AG10803 (cell line): Measurements from ENCODE around the gene SMIM15.
A peak's percentile ranks its signal among the peaks of the same experiment; 100 is the strongest.

Experiments
- DNase-seq: peaks from one replicate; pipeline ENCODE4 v3.0.0; 2010; ENCODE audit warnings: low read depth
- H3K4me3 ChIP-seq: 2 replicates; pipeline ENCODE4 v1.5.1; 2011; ENCODE audit warnings: mild to moderate bottlenecking, low read length, control low read depth
- TF ChIP-seq, protein P1 (sequence below): conservative IDR thresholded peaks from 2 replicates; pipeline ENCODE4 v1.5.1; 2011; ENCODE audit warnings: mild to moderate bottlenecking, low read length, control low read depth, inconsistent platforms

Gene SMIM15

DNA sequence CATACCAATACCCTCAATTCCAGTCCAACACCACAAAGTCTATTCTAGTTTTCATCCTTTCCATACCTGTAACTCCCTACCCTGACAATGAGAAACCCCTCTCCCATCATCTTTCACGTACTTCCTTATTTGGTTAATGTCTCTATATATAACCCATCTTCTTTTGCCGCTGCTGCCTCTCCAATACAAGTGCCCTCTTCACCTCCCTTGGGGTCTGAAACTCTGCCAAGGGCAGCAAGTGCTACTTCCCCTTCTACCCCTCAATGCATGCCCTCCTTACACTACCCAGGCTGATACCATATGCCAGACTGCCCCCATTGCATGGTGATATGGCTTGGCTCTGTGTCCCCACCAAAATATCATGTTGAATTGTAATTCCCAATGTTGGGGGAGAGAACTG is 24.4 kb upstream of the SMIM15 start:
- DNase-seq = no peak
- TF ChIP-seq, protein P1, sequence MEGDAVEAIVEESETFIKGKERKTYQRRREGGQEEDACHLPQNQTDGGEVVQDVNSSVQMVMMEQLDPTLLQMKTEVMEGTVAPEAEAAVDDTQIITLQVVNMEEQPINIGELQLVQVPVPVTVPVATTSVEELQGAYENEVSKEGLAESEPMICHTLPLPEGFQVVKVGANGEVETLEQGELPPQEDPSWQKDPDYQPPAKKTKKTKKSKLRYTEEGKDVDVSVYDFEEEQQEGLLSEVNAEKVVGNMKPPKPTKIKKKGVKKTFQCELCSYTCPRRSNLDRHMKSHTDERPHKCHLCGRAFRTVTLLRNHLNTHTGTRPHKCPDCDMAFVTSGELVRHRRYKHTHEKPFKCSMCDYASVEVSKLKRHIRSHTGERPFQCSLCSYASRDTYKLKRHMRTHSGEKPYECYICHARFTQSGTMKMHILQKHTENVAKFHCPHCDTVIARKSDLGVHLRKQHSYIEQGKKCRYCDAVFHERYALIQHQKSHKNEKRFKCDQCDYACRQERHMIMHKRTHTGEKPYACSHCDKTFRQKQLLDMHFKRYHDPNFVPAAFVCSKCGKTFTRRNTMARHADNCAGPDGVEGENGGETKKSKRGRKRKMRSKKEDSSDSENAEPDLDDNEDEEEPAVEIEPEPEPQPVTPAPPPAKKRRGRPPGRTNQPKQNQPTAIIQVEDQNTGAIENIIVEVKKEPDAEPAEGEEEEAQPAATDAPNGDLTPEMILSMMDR = no peak
- H3K4me3 ChIP-seq = no peak overlapping the region

DNA sequence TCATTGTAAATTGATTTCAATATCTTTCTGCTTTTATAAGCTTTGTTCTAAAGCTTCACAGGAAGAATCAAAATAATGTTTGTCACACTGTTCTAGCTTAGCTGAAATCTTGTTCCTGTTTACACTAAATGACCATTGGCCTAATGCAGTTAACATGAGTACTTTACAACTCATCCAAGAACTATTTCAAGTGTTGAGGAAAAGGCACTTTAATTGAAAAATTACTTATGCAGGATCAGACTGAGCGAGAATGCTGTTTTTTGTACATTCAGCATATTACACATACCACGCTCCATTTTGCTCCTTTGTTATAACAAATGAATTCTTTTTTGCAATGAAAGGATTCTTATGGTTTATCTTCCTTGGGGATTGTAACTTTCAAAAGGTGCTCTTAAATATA is 22.4 kb upstream of the SMIM15 start:
- TF ChIP-seq, protein P1 = no peak
- DNase-seq = peak; percentile 41

DNA sequence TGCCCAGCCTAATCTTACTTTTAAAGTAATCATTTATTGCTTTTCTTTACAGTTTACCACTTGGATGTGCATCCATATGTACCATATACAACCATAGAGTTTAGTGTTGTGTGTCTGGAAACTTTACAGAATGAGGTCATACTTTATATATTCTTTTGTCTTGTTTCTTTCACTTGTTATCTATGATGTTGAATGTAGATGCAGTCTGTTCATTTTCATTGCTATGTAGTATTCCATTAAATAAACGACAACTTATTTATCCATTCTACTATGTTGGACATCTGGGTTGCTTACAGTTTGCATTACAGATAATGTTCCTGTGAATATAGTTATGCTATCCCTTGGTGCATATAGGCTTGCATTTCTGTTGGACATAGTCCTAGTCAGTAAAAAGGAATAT is 21.3 kb upstream of the SMIM15 start:
- TF ChIP-seq, protein P1 = no peak
- no peak overlapping the region for H3K4me3 ChIP-seq
- no peak for DNase-seq

More for the DNA sequence above, 22.4 kb upstream of the SMIM15 start:
- H3K4me3 ChIP-seq = no peak overlapping the region

DNA sequence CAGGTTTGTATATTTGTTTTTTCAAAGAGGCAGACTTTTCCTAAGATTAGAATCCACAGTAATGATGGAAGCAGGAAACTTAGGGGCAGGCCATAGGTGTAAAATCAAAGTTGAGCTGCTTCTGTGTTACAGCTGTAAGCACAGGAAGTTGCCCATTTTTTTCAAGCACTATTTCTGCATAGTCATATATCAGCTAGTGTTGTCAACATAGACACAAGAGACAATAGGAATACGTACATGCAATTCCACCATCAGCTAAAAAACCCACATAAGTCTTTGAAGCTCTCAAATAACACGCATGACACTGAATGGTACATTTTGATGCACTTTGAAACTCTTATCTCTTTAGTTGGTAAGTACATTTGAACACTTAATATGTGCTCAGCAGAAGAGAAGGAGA is 20.2 kb upstream of the SMIM15 start:
- no peak for DNase-seq
- H3K4me3 ChIP-seq = no peak overlapping the region
- TF ChIP-seq, protein P1 = no peak

DNA sequence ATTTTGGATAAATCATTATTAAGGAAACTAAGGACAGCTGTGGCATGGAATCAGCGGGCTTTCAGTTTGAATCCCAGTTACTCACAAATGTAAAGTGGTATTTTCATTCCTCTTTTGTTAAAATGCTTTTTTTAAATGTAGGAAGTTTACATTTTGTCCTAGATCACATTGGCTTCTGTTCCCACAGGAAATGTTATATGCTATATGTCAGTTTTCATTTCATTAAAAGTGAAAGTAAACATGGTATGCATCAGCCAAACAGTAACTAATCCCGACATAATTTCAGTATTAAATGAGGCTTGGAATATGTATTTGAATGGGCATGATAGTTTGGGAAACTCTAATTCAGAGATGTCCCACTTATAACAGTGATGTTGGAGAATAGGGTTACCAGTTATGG is 18.6 kb upstream of the SMIM15 start:
- peak overlapping the region; percentile 25; the same call in 1 of the 2 replicates for H3K4me3 ChIP-seq
- no peak for DNase-seq
- TF ChIP-seq, protein P1 = no peak

DNA sequence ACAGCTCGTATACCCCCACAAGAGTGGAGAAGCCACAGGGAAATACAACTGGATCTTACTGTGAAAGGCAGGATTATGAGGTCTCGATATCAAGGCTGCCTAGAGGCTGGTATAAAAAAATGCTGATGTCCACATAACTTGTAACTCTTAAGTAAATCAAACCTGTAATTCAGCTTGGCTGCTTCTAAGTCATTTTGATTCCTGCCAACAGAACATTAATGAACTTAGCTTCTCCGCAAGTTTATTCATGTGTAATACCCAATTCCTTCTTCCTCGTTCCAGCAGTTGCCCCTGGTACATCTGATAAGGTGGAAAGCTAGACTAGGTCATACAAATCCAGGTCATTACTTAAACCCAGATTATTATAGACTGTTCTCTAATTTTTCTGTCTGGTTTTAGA is 16.4 kb upstream of the SMIM15 start:
- DNase-seq = no peak
- TF ChIP-seq, protein P1 = no peak
- H3K4me3 ChIP-seq = no peak overlapping the region

DNA sequence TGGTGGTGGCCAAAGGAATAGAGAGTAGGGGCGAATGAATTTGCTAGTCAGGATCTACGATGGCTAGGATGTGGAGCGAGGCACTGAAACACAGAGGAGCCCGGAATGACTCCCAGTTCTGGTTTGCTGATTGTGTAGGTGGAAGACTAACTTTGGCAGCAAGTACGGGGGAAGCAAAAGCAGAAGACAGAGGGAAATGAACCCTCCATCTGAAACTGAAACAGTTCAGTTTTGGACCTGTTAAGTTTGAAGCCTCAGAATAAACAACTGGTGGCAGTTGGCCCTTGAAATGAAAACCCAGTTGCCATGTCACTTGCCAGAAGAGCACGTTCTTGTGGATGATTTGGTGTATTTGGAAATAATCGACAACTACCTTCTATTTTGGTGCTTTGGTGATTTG is 15.4 kb upstream of the SMIM15 start:
- no peak for DNase-seq
- H3K4me3 ChIP-seq = no peak overlapping the region
- TF ChIP-seq, protein P1 = no peak
